GM19395 (cell line): ENCODE data around the gene ATG5.
"Not testable (repeated sequence)": the region's sequence is repeated elsewhere in the genome, so short reads cannot be mapped to it uniquely, and the experiment has no call there.

Experiments
- ATAC-seq: cut with Tn5 transposase; IDR thresholded peaks from one replicate; pipeline ENCODE4 v1.9.1; 2021; ENCODE audit warnings: mild to moderate bottlenecking, moderate library complexity; ENCODE audit not compliant: unreplicated experiment

The ATG5 gene

DNA sequence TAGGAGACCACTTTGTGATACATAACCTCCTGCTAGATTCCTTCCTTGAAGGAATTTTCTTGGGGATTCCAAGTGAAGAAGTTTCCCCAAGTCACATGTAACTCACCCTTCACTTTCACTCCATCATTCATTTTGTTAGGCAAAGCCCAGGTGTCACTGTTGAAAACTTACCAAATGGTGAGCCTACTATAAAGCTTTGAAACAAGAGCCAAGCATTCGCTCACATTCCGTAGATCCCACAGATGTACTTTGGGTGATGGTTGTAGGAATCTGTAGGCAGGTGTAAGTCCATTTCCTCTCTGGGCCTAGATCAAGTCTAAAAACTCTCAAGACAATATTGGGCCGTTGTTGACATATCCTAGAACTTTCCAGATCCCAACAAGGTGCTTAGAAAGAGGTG lies 165.4 kb downstream of the ATG5 start:
- ATAC-seq, result no peak

GRCh38 chr6:106159531-106159940 lies 166.0 kb downstream of the ATG5 start:
- ATAC-seq, result no peak

GRCh38 chr6:106158816-106159215 lies 166.7 kb downstream of the ATG5 start:
- no peak for ATAC-seq

- ATAC-seq, result no peak
Observed at GRCh38 chr6:106156863-106157262, 168.7 kb downstream of the ATG5 start.

DNA sequence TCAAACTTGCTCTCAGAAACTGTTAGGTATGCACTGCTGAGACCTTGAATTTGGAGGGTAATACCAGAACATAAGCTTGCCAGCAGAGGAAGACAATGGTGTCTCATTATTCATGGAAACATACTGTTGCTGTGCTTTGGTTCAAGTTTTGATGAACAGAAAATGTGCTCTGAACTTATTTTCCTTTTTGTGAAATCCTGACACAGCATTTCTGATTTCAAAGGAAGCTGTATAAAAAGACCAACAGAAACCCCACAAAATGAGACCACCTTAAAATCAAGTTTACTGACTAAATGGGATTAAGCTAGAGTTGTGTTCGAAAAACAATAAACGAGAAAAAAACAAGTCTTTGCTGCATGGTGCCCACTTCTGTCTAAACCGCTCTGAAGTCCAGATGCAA lies 169.1 kb downstream of the ATG5 start:
- no peak for ATAC-seq

- ATAC-seq, result no peak
Observed at GRCh38 chr6:106155219-106155830, 170.2 kb downstream of the ATG5 start.

- ATAC-seq, result no peak
Observed at GRCh38 chr6:106154326-106154725, 171.2 kb downstream of the ATG5 start.

GRCh38 chr6:106152952-106153351 lies 172.6 kb downstream of the ATG5 start:
- no peak for ATAC-seq

DNA sequence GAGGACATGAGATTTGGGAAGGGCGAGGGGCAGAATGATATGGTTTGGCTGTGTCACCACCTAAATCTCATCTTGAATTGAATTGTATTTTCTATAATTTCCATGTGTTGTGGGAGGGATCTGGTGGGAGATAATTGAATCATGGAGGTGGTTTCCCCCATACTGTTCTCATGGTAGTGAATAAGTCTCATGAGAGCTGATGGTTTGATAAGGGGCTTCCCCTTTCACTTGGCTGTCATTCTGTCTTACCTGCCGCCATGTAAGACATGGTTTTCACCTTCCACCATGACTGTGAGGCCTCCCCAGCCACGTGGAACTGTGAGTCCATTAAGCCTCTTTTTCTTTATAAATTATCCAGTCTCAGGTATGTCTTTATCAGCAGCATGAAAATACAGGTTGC lies 173.1 kb downstream of the ATG5 start:
- not testable (repeated sequence) for ATAC-seq

DNA sequence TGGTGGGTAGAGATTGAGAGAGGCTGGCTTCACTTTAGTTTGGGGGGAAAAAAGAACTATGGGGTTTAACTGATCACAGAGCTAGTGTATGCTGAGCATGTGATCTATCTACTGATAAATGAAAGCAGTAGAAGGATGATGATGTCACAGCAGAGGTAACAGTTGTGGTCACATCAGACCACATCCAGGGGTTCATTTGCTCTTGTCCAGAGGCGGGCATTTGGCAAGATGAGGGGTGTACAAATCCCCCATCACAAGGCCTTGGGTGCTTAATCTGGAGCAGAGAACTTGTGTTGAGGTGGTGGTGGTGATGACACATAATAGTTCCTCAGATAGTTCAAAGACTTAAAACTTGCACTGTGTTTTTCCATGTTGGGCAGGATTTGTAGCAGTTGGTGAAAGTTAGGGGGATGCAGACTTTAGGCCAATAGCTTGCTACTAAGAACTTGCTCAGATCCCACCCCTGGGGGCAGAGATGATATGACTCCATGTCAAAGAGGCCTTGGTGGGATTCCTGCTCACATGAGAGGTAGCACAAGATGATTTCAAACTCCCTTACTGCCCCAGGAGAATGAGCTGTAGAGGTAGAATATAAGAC lies 176.0 kb downstream of the ATG5 start:
- ATAC-seq, result no peak

DNA sequence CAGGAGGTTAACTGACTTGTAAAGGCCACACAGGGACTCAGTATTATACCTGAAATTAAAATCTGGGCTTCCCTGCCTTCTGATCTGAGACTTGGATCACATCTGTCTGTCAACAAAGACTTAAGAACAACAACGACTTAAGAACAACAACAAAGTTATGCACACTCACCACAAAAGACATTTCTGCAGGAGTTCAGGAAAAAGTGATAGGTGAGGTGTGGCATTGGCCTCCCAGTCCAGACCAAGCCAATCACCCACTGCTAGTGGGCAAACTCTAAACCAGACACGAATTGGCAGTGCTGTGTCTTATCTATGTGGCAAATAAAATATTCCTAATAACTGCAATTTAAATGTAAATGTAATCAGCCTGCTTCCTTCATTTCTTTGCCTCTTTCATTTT lies 178.1 kb downstream of the ATG5 start:
- ATAC-seq, result no peak

- ATAC-seq, result peak; percentile 38
Observed at GRCh38 chr6:106146852-106147351, 178.7 kb downstream of the ATG5 start.

DNA sequence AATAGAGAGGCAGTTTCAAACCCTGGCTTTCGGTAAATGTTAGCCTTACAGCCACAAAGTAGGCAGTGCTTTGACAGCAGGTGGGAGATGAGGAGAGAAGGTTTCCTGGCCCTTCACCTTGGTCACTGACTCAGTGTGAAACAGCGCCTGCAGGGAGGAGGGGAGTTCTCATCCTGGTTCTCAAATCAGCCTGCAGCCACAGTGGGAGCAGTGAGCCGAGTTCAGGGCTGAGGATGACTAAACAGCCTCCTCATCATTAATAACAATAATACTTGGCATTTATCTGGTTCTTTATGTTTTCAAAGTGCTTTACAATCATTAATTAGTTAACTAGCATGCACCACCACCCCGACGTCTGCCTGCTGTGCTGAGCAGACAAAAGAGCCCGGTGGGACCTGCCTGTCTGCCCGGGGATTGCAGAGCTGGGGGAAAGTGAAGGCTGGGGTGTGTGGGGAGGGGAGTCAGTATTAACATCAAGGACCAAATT lies 179.8 kb downstream of the ATG5 start:
- ATAC-seq, result peak; percentile 41

- ATAC-seq, result no peak
Observed at GRCh38 chr6:106145144-106145543, 180.4 kb downstream of the ATG5 start.

DNA sequence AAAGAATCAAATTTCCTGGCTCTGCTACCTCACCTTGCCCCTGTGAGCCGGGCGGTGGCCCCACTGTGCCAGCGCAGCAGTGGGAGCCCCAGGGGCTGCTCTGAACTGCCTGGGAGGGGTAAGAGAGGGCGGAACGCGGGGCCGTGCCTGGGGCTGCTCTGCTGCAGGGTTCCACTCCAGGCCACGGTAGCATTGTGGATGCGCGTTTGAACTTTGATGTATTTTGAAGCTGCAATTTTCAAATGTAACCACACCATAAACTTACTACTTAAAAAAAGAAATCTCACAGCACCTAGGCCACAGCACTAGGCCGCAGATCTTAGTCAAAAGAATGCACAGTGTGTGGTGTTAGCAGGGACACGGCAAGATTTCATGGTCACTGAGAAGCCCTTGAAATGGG lies 181.9 kb downstream of the ATG5 start:
- no peak for ATAC-seq

DNA sequence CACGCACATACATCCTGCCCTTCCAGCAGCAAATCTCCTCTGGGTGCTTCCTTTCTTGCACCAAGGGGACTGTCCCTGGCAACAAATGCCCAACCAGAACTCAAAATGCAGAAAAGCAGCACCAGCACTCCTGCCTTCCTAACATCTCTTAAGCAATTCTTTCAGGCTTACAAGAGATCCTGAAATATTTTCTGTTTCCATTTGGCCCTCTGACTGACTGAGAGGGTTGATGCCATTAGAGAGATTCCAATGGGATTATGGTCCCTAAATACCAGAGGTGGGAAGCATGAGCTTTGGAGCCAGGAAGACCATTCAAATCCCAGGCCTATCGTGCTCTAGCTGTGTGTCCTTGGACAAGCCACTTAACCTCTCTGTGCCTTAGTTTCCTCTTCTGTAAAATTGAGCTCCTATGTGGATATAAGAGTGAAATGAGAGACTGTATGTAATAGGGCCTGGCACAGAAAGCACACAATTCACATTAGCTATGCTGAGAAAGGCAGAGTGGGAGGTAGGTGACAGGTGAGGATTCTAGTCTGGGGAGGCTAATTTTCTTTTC lies 182.6 kb downstream of the ATG5 start:
- no peak for ATAC-seq

- peak; percentile 82 for ATAC-seq
Observed at GRCh38 chr6:106141441-106142237, 183.9 kb downstream of the ATG5 start.

GRCh38 chr6:106138151-106138550 lies 187.4 kb downstream of the ATG5 start:
- no peak for ATAC-seq

- ATAC-seq, result no peak
Observed at GRCh38 chr6:106136845-106137244, 188.7 kb downstream of the ATG5 start.

DNA sequence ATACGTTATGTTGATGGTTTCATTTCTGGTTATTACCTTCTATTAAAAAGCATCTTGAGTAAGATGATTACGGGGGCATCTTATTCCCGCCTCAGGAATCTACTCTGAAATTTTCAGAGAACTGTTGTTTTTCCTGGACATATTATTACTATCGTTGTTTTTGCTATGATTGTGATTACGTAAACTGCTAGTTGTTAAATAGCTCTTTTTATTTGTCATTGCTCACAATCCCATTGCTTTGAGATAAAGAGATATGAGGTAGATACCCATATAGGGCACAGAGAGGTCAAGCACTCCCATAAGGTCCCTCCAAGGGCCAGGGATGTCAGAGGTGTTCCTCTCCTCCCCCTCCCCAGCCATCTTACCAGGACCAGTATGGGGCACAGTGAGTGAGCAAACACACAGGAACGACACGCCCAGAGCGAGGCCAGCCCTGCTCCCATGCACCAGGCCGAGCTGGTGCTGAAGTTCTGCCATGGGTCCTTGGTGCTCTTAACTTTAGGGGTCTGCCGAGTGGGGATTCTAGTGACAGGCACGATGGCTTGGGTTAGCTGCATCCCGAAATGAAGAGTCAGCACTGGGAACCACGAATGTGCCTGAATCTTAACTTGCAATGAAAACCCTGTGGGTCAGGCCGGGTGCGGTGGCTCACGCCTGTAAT lies 189.5 kb downstream of the ATG5 start:
- ATAC-seq, result no peak
